Activated CD4-positive, alpha-beta T cell treated with anti-CD3 and anti-CD28 coated beads, Interleukin-2, amount 10 ng/mL, durations not matched to agents 7 days and 5 days (primary cell): ENCODE results near the gene CCDC77. TPM values are rescaled to one million over a fixed set of nuclear protein-coding genes. Genes with fewer than 3 reads are reported as not detected.
"Not testable (repeated sequence)": the region's sequence is repeated elsewhere in the genome, so short reads cannot be mapped to it uniquely, and the experiment has no call there.

Source experiments
- CTCF ChIA-PET: fragments of 350-600 bp; sonication (Branson Sonifier 250); formaldehyde crosslinking; loops from one replicate; lab custom pipeline; 2021; ENCODE audit warnings: antibody characterized with exemption; lab: Charles Lee
- POLR2A ChIA-PET: fragments of 350-600 bp; sonication (Branson Sonifier 250); formaldehyde crosslinking; loops from one replicate; lab custom pipeline; 2021; ENCODE audit warnings: antibody characterized with exemption; lab: Charles Lee
- DNase-seq: peaks from one replicate; pipeline ENCODE4 v3.0.0-alpha.2; 2020
- H3K27ac Mint-ChIP-seq: one replicate; pipeline ENCODE4 v1.8.0; 2021; ENCODE audit warnings: mild to moderate bottlenecking, moderate library complexity, mixed read lengths
- H3K27me3 Mint-ChIP-seq: one replicate; pipeline ENCODE4 v1.8.0; 2021; ENCODE audit warnings: mixed read lengths
- H3K36me3 Mint-ChIP-seq: one replicate; pipeline ENCODE4 v1.8.0; 2021; ENCODE audit warnings: low read depth, mixed read lengths
- H3K4me1 Mint-ChIP-seq: one replicate; pipeline ENCODE4 v1.8.0; 2021; ENCODE audit warnings: mixed read lengths
- H3K4me3 Mint-ChIP-seq: one replicate; pipeline ENCODE4 v1.8.0; 2021; ENCODE audit warnings: mild to moderate bottlenecking, moderate library complexity, mixed read lengths
- H3K9me3 Mint-ChIP-seq: one replicate; pipeline ENCODE4 v1.8.0; 2021; ENCODE audit warnings: mixed read lengths
- total RNA-seq, 2 experiments: library from RNA; stranded (reverse); gene quantifications; one replicate each; pipeline ENCODE4 v1.2.3, GENCODE V29; 2021

The CCDC77 gene
- total RNA-seq = 10 to 100 TPM; 14.6 TPM

DNA sequence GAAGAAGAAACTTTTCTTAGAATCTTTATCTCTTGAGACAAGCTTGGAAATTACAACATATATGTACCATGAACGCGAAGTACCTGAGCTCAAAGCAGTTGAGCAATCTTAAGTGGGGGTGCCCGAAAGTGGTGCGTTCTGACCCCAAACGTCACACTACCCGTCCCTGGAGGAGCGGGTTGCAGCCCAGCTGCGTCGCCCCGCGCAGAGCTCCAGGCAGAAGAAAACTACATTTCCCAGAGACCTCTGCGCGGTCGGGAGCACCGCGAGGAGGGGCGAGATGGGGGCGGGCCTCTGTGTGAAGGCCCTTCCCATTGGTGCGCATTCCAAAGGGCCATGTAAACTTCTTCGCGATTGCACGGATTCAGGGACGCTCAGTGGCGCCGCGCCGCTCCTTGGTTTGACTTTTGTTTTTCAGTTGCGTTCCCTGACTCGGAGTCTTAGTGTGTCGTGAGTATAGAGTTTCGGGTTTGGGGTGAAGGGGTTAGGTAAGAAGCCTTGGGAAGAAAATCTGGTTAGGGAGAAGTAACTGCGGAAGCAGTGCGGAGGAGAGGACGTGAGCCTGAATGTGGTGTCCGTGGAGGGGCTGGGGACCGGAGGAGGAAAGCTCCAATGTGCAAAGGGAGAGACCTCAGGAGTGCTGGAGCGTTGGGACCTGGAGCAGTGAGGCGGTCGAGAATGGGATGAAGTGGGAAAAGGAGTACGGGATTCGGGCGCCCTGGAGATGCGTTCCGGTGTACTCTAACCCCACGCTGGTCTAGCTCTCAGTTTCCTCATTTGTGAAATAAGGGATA is at the start of gene CCDC77:
Gene CCDC77, plus strand, starts transcription at position 410 of the 794 bp plus-strand sequence. CDS start 7,740 bp downstream, outside the sequence.
- Mint-ChIP-seq H3K9me3 (no peaks in the 10 kb centered on the region), H3K27ac (no peak within 1 kb of the TSS), H3K36me3 (peaks cover 2% of the 10 kb centered on the region), H3K4me1 (peaks cover 7% of the 10 kb centered on the region), H3K27me3 (no peaks in the 10 kb centered on the region), H3K4me3 (no peak within 1 kb of the TSS)
- DNase-seq = peak; percentile 94
- CTCF ChIA-PET = interaction anchor here (0.6 to 4.3 kb wide), 7 partner anchors 11 to 52 kb away, joined by 3 to 24 read pairs (median 4); partner anchors contain the start of gene KDM5A
- POLR2A ChIA-PET = interaction anchor here (0.6 to 0.7 kb wide), 2 partner anchors 11 to 447 kb away, joined by 3 to 4 read pairs; no protein-coding TSS in a partner anchor

DNA sequence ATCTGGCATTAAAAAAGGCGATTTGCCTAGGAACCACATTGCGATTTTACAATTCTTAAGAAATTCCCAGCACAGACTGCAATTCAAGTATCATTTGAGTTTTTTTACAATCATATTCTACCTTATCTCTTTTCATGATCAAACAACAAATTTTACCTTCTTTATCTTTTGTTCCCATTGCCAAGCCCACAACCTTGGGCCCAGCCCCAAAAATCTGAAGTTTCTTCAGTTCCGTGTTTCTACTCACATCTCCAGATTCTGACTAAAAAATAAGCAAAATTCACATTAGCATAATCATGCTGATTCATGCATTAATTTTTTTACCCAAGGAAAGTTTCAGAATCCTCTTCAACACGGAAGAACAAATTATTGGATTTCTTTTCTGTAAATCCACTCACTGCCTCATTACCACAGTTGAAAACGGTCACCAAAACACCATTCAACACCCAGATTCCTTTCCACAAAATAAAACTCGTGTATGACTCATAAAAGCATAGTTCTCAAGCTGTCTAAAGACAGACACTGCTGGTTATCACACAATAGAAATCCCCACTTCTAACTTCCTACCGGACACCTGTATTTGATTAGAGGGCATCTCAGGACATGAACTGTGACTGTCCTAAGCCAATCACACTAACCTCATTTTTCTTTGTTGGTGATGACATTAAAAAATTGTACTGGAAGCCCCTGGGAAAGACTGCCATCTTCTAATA is 45.0 kb upstream of the CCDC77 start:
- H3K27ac Mint-ChIP-seq = no peak overlapping the region
- no peak for DNase-seq
- ChIA-PET CTCF (interaction anchor here (0.7 kb wide), 1 partner anchor 19 kb away, joined by 3 read pairs; no protein-coding TSS in a partner anchor), POLR2A (no interaction called here)
- H3K36me3 Mint-ChIP-seq = peaks cover 71% of the 10 kb centered on the region
- peaks cover 10% of the 10 kb centered on the region for H3K4me1 Mint-ChIP-seq
- no peak overlapping the region for H3K4me3 Mint-ChIP-seq
- no peaks in the 10 kb centered on the region for H3K27me3 Mint-ChIP-seq
- no peaks in the 10 kb centered on the region for H3K9me3 Mint-ChIP-seq

DNA sequence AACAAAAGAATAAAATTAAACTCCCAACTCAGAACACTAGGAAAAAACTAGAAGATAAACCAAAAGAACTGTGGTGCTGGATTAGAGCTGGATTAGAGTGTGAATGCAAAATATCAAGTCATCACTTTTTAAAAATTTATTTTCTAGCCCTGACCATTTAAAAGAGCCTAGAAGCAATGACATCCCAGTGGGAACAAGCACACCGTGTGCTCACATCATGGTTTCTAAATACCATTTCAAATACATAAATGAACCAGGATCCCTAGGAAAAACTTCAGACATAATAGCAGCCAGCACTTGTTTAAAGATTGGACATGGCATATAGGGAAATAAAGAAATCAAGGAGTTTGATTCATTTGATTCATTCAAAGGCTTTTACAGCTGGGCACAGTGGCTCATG is 42.4 kb upstream of the CCDC77 start:
- Mint-ChIP-seq H3K27me3 (no peaks in the 10 kb centered on the region), H3K9me3 (no peaks in the 10 kb centered on the region), H3K36me3 (peaks cover 72% of the 10 kb centered on the region), H3K4me3 (no peak overlapping the region), H3K27ac (no peak overlapping the region), H3K4me1 (peaks cover 10% of the 10 kb centered on the region)
- ChIA-PET POLR2A (no interaction called here), CTCF (interaction anchor here (0.6 kb wide), 1 partner anchor 157 kb away, joined by 3 read pairs; no protein-coding TSS in a partner anchor)
- no peak for DNase-seq

DNA sequence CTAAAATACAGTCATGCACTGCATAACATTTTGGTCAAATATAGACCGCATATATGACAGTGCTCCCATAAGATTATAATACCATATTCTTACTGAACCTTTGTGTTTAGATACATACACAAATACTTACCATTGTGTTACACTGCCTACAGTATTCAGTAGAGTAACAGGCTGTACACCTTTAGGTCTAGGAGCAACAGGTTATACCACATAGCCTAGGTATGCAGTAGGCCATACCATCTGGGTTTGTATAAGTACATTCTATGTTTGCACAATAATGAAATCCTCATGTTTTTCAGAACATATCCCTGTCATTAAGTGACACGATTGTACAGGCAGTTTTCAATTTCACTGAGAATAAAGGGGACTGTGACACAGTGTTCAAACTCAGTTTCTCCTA is 34.6 kb upstream of the CCDC77 start:
- DNase-seq = no peak
- Mint-ChIP-seq H3K36me3 (peaks cover 85% of the 10 kb centered on the region), H3K27me3 (no peaks in the 10 kb centered on the region), H3K9me3 (peaks cover 5% of the 10 kb centered on the region), H3K4me3 (no peak overlapping the region), H3K27ac (no peak overlapping the region), H3K4me1 (peaks cover 1% of the 10 kb centered on the region)
- ChIA-PET CTCF (interaction anchor here (1.1 kb wide), 1 partner anchor 181 kb away, joined by 3 read pairs; no protein-coding TSS in a partner anchor), POLR2A (no interaction called here)

DNA sequence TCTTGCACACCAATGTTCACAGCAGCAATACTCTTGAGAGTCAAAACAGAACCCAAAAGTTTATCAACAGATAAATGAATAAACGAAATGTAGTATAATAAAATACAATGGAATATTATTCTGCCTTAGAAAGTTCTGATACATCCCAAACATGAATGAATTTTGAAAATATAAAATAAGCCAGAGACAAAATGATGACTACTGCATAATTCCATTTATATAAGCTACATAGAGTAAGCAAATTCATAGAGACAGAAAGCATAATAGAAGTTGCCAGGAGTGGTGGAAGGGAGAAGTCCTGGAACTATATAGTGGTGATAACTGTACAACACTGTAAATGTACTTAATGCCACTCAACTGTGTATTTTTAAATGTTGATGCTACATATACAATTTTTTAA is 33.5 kb upstream of the CCDC77 start:
- DNase-seq = no peak
- Mint-ChIP-seq H3K4me1 (peaks cover 1% of the 10 kb centered on the region), H3K4me3 (no peak overlapping the region), H3K27me3 (no peaks in the 10 kb centered on the region), H3K27ac (no peak overlapping the region), H3K9me3 (peaks cover 12% of the 10 kb centered on the region), H3K36me3 (peaks cover 85% of the 10 kb centered on the region)
- CTCF ChIA-PET = interaction anchor here (1.1 kb wide), 1 partner anchor 11 kb away, joined by 5 read pairs; no protein-coding TSS in a partner anchor
- POLR2A ChIA-PET = no interaction called here

DNA sequence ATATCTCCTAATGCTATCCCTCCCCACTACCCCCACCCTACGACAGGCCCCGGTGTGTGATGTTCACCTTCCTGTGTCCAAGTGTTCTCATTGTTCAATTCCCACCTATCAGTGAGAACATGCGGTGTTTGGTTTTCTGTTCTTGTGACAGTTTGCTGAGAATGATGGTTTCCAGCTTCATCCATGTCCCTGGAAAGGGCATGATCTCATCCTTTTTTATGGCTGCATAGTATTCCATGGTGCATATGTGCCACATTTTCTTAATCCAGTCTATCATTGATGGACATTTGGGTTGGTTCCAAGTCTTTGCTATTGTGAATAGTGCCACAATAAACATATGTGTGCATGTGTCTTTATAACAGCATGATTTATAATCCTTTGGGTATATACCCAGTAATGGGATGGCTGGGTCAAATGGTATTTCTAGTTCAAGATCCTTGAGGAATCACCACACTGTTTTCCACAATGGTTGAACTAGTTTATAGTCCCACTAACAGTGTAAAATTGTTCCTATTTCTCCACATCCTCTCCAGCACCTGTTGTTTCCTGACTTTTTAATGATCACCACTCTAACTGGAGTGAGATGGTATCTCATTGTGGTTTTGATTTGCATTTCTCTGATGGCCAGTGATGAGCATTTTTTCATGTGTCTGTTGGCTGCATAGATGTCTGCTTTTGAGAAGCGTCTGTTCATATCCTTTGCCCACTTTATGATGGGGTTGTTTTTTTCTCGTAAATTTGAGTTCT is 30.5 kb upstream of the CCDC77 start:
- CTCF ChIA-PET, H3K27ac Mint-ChIP-seq, DNase-seq, H3K4me3 Mint-ChIP-seq, H3K4me1 Mint-ChIP-seq, H3K27me3 Mint-ChIP-seq: not testable (repeated sequence)
- POLR2A ChIA-PET = interaction anchor here (0.6 kb wide), 1 partner anchor 51 kb away, joined by 3 read pairs; no protein-coding TSS in a partner anchor
- peaks cover 23% of the 10 kb centered on the region for H3K9me3 Mint-ChIP-seq
- H3K36me3 Mint-ChIP-seq = peaks cover 88% of the 10 kb centered on the region

DNA sequence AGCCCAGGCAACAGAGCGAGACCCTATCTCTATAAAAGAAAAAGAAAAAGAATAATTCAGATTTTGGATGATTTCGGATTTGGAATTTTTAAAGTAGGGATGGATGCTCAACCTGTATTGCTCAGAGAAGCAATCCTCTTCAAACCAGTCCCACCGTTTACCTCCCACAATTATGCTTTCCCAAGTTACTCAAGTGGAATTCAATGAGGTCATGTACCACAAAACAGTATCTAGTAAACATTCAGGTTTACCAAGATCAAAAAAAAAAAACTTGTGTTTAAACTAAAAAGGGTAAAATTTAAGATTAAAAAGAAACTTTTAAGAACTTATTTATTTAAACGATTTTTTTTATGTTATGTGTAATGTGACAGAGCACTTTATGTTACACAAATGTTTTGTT is 14.8 kb upstream of the CCDC77 start:
- ChIA-PET POLR2A (no interaction called here), CTCF (no interaction called here)
- H3K27me3 Mint-ChIP-seq = no peaks in the 10 kb centered on the region
- H3K36me3 Mint-ChIP-seq = peaks cover 42% of the 10 kb centered on the region
- no peak for DNase-seq
- no peaks in the 10 kb centered on the region for H3K9me3 Mint-ChIP-seq
- peaks cover 36% of the 10 kb centered on the region for H3K4me1 Mint-ChIP-seq
- no peak overlapping the region for H3K27ac Mint-ChIP-seq
- H3K4me3 Mint-ChIP-seq = peak overlapping the region; percentile 92

DNA sequence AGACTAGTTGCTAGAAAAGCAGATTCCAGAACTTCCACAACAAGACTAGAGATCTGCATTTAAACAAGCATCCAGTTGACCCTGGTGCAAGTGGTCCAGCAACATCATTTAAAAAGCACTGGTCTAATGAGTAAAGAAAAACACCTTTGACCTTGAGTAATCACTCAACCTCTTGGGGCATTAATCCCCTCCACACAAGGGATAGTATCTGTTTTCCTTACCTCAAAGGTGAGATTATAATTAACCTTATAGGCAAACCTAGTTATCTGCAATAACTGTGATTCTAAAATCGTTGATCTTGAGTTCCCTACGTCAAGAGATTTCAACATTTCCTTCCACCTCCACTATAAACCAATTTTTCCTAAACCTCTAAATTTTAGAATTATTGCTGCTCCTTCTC is 13.4 kb upstream of the CCDC77 start:
- no peaks in the 10 kb centered on the region for H3K27me3 Mint-ChIP-seq
- H3K36me3 Mint-ChIP-seq = peaks cover 36% of the 10 kb centered on the region
- peak overlapping the region; percentile 92 for H3K4me3 Mint-ChIP-seq
- ChIA-PET POLR2A (no interaction called here), CTCF (interaction anchor here (0.6 to 2.1 kb wide), 2 partner anchors 36 to 64 kb away, joined by 5 read pairs; no protein-coding TSS in a partner anchor)
- peaks cover 36% of the 10 kb centered on the region for H3K4me1 Mint-ChIP-seq
- no peaks in the 10 kb centered on the region for H3K9me3 Mint-ChIP-seq
- DNase-seq = no peak
- peak overlapping the region; percentile 99 for H3K27ac Mint-ChIP-seq

DNA sequence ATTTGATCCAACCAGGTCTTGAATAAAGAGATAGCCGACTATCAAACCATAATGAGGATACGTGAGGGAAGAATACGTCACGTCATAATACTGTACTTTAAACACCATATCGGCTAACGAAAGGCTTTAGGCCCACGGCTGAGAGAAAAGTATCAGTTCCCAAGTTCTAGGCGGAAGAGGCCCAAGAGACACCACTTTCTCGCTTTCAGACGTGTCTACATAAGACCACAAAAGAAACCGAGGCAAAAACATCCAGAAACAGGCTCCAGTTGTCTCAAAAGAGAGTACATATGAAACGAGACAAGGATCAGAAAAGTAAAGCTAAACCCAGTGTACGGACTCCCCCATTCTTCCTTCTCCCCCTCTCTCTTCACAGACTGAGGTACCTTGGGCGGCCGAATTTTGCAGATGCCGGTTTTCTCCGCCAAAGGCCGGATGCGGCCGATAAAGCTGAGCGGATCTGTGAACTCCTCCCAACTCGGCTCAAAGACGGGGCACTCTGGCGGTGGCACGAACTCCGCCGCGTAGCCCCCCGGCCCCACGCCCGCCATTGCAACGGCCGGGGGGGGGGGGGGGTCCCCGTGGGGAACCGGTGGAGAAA is 12.8 kb upstream of the CCDC77 start:
- peaks cover 32% of the 10 kb centered on the region for H3K36me3 Mint-ChIP-seq
- CTCF ChIA-PET = interaction anchor here (0.6 to 2.1 kb wide), 6 partner anchors 11 to 187 kb away, joined by 3 to 5 read pairs (median 5); partner anchors contain the start of gene CCDC77
- H3K27ac Mint-ChIP-seq = peak overlapping the region; percentile 99
- POLR2A ChIA-PET = no interaction called here
- peak; percentile 67 for DNase-seq
- H3K4me1 Mint-ChIP-seq = peaks cover 36% of the 10 kb centered on the region
- no peaks in the 10 kb centered on the region for H3K27me3 Mint-ChIP-seq
- H3K9me3 Mint-ChIP-seq = no peaks in the 10 kb centered on the region
- H3K4me3 Mint-ChIP-seq = peak overlapping the region; percentile 92

DNA sequence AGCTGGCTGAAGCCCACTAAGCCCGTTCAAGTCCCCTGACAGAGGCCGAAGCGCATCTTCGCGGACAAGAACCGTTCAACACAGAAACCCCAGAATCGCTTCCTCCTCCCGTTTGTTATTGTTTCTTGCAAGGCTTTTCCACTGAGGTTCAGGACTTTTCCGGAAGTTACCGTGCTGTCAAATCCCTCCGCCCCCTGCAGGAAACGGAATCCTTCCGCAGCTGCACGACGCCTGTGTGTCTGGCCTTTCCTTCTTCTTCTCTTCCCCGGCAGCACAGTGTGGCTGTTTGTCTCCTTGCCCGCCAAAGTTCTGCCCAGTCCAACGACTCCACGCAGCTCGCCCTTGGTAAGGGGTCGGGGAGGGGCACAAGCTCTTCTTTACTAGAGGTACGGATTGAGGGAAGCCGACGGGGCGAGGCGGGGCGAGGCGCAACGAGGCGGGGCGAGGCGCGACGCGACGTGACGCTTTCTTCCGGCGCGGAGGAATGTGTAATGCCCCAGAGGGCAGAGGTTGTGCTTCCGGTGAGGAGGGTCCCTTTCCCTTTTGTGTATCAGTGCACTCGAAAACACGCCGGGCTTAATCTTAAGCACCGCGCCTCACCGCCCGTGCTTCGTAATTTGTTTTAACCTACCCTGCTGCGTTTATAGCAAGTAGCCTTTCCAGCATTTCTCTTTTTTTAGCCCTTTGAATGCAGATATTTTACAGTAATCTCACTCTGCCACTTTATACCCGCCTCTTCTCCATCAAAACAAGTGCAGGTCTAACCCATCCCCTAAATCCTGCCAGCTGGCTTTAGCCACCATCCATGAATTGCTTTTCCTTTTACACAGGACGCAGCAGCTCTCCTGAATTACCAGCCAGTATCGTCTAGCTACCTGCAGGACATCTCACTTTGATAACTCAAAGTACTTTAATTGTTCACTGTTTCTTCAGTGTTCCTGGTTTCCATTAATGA is 12.0 kb upstream of the CCDC77 start, which contains the start of gene KDM5A:
Gene KDM5A, minus strand, starts transcription at position 179 of the 955 bp plus-strand sequence. CDS start 229 bp downstream, outside the sequence.
- peaks cover 32% of the 10 kb centered on the region for H3K4me1 Mint-ChIP-seq
- no peaks in the 10 kb centered on the region for H3K27me3 Mint-ChIP-seq
- H3K36me3 Mint-ChIP-seq = peaks cover 25% of the 10 kb centered on the region
- peak within 1 kb of the TSS; percentile 92 for H3K4me3 Mint-ChIP-seq
- no peaks in the 10 kb centered on the region for H3K9me3 Mint-ChIP-seq
- peak; percentile 92 for DNase-seq
- CTCF ChIA-PET = interaction anchor here (0.6 to 2.1 kb wide), 6 partner anchors 10 to 186 kb away, joined by 3 to 5 read pairs (median 4); partner anchors contain the start of gene CCDC77
- POLR2A ChIA-PET = interaction anchor here (0.7 to 0.8 kb wide), 2 partner anchors 164 to 362 kb away, joined by 3 read pairs; no protein-coding TSS in a partner anchor
- H3K27ac Mint-ChIP-seq = peak within 1 kb of the TSS; percentile 99

DNA sequence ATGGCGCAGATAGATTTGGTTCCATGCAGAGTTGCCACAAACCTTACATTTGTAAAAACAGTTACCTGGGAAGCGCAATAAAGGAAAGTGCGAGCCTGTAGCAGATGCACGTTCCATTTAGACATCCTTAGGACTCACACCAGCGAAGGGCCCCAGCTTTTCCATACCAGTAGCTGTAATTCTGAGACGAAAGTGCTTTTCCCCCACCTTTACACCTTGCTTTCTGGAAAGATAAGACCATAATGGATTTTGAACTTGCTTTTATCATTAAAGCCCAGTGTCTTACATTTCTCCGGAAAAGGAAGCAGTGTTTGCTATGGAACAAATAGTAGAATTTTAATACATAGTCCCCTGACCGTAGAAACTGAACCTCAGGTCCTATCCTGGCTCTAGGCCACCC is 616 bp upstream of the CCDC77 start:
- no peaks in the 10 kb centered on the region for H3K27me3 Mint-ChIP-seq

More for the DNA sequence above, 616 bp upstream of the CCDC77 start:
- H3K27ac Mint-ChIP-seq = no peak overlapping the region
- H3K4me3 Mint-ChIP-seq = no peak overlapping the region
- peaks cover 7% of the 10 kb centered on the region for H3K4me1 Mint-ChIP-seq
- H3K9me3 Mint-ChIP-seq = no peaks in the 10 kb centered on the region
- ChIA-PET POLR2A (interaction anchor here (0.7 kb wide), 1 partner anchor 11 kb away, joined by 3 read pairs; no protein-coding TSS in a partner anchor), CTCF (interaction anchor here (0.6 to 4.3 kb wide), 5 partner anchors 12 to 52 kb away, joined by 3 to 24 read pairs (median 5); partner anchors contain the start of gene KDM5A)
- H3K36me3 Mint-ChIP-seq = peaks cover 2% of the 10 kb centered on the region
- DNase-seq = no peak
